Activated CD8-positive, alpha-beta T cell treated with anti-CD3 and anti-CD28 coated beads, Interleukin-2, amount 10 ng/mL, durations not matched to agents 7 days and 5 days (primary cell): ENCODE measurements around the gene BRWD1. TPM values are rescaled to one million over a fixed set of nuclear protein-coding genes. Genes with fewer than 3 reads are reported as not detected.
"Not testable (repeated sequence)": the region's sequence is repeated elsewhere in the genome, so short reads cannot be mapped to it uniquely, and the experiment has no call there.

Experiments used
- ATAC-seq: fragments of 150-1000 bp; cut with Tn5 transposase; one replicate; pipeline ENCODE4 v1.10.0; 2021; ENCODE audit warnings: moderate library complexity
- CTCF ChIA-PET: fragments of 350-600 bp; sonication (Branson Sonifier 250); formaldehyde crosslinking; loops from one replicate; lab custom pipeline; 2021; ENCODE audit warnings: antibody characterized with exemption; lab: Charles Lee
- POLR2A ChIA-PET: fragments of 350-600 bp; sonication (Branson Sonifier 250); formaldehyde crosslinking; loops from one replicate; lab custom pipeline; 2021; ENCODE audit warnings: antibody characterized with exemption; lab: Charles Lee
- DNase-seq: peaks from one replicate; pipeline ENCODE4 v3.0.0-alpha.2; 2020
- H3K27ac Mint-ChIP-seq: one replicate; pipeline ENCODE4 v1.8.0; 2021; ENCODE audit warnings: mild to moderate bottlenecking, mixed read lengths
- H3K27me3 Mint-ChIP-seq: one replicate; pipeline ENCODE4 v1.8.0; 2021; ENCODE audit warnings: low read depth, mixed read lengths
- H3K36me3 Mint-ChIP-seq: one replicate; pipeline ENCODE4 v1.8.0; 2021; ENCODE audit warnings: low read depth, mixed read lengths
- H3K4me1 Mint-ChIP-seq: one replicate; pipeline ENCODE4 v1.8.0; 2021; ENCODE audit warnings: low read depth, mixed read lengths
- H3K4me3 Mint-ChIP-seq: one replicate; pipeline ENCODE4 v1.8.0; 2021; ENCODE audit warnings: mild to moderate bottlenecking, mixed read lengths
- H3K9me3 Mint-ChIP-seq: one replicate; pipeline ENCODE4 v1.8.0; 2022; ENCODE audit warnings: mixed read lengths; ENCODE audit not compliant: insufficient read depth
- total RNA-seq, 2 experiments: library from RNA; stranded (reverse); gene quantifications; one replicate each; pipeline ENCODE4 v1.2.3, GENCODE V29; 2021

Gene BRWD1
- total RNA-seq, 2 experiments from 2014 or later, result 31.9 to 36.0 TPM

DNA sequence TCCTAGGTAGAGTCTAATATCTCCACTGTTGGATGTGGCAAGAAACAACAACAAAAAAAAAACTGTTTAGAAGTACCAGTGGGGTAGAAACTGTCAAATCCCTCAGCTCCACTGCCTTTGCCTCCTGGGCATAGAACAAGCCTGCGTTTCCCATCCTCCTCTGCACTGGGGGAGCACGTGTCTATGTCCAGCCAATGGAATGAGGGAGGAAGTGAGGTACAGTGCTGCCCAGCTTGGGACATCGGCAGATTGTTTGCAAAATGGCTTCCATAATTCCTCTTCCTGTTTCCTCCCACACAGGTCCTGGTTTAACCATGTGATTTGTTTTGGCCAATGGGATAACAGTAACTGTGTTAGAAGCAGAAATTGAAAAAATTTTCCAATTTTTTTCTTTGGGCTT, 169.2 kb downstream of the BRWD1 start:
- Mint-ChIP-seq H3K9me3 (peaks cover 3% of the 10 kb centered on the region), H3K36me3 (no peaks in the 10 kb centered on the region), H3K27me3 (peaks cover 3% of the 10 kb centered on the region), H3K27ac (no peak overlapping the region), H3K4me1 (no peaks in the 10 kb centered on the region), H3K4me3 (no peak overlapping the region)
- CTCF ChIA-PET, result no interaction called here
- POLR2A ChIA-PET, result no interaction called here
- DNase-seq (no peak), ATAC-seq (no peak)

GRCh38 chr21:39142972-39143371, 170.5 kb downstream of the BRWD1 start:
- no peak overlapping the region for H3K27ac Mint-ChIP-seq
- ATAC-seq (no peak), DNase-seq (no peak)
- CTCF ChIA-PET, result no interaction called here
- H3K27me3 Mint-ChIP-seq, result peaks cover 3% of the 10 kb centered on the region
- H3K4me3 Mint-ChIP-seq, result no peak overlapping the region
- POLR2A ChIA-PET, result no interaction called here
- H3K4me1 Mint-ChIP-seq, result no peaks in the 10 kb centered on the region
- H3K36me3 Mint-ChIP-seq, result no peaks in the 10 kb centered on the region
- peaks cover 3% of the 10 kb centered on the region for H3K9me3 Mint-ChIP-seq

GRCh38 chr21:39141502-39141901, 171.9 kb downstream of the BRWD1 start:
- ChIA-PET CTCF (interaction anchor here (1.2 kb wide), 1 partner anchor 253 kb away, joined by 4 read pairs; no protein-coding TSS in a partner anchor), POLR2A (no interaction called here)
- Mint-ChIP-seq H3K9me3 (peaks cover 3% of the 10 kb centered on the region), H3K27ac (no peak overlapping the region), H3K4me3 (no peak overlapping the region), H3K36me3 (no peaks in the 10 kb centered on the region), H3K27me3 (no peaks in the 10 kb centered on the region), H3K4me1 (no peaks in the 10 kb centered on the region)
- DNase-seq, result no peak
- no peak for ATAC-seq

DNA sequence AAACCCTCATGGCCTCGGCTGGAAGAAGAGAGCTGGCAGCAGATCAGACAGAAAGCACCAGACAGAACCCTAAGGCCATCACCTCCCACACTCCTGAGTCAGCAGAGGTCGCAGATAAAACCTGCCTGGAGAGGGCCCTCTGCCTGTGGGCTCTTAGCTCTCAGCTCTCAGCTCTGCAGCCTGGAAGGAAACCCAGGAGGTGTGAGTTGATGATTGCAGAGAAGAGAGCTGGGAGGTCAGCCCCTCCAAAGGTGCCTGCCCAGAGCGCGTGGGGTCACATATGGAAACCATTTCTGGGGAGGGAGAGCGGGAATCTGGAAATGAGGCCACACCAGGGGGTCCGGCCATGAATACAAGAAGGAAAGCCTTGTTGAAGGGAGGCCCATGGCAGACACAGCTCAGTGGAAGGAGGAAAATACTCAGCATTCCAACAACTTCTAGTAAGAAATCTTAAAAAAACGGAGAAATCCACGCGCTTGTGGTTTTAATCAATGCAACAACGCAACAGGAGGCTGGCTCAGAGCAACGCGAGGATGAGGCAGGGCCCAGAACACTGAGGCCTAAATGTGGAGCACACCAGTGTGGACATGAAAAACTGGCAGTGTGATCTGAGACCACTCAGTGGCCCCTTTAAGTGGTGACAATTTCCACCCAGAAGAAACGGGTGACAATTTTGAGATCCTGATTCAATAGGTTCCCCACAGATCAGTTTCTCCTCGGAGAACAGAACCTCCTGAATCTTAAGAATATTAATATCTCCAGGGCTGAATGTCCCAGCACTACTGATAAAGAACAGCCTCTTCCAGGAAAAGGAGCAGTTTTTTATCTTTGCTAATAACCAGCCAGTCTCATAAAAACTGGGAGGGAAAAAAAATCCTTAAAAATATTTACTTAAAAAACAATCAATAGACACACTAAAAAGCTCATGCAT, 175.9 kb downstream of the BRWD1 start:
- no peaks in the 10 kb centered on the region for H3K9me3 Mint-ChIP-seq
- peak; percentile 16 for DNase-seq
- no peaks in the 10 kb centered on the region for H3K4me1 Mint-ChIP-seq
- H3K4me3 Mint-ChIP-seq, result no peak overlapping the region
- no peaks in the 10 kb centered on the region for H3K27me3 Mint-ChIP-seq
- no peaks in the 10 kb centered on the region for H3K36me3 Mint-ChIP-seq
- ChIA-PET POLR2A (no interaction called here), CTCF (interaction anchor here (0.8 to 3.1 kb wide), 18 partner anchors 13 to 632 kb away, joined by 3 to 18 read pairs (median 4); no protein-coding TSS in a partner anchor)
- ATAC-seq, result no peak
- no peak overlapping the region for H3K27ac Mint-ChIP-seq

- H3K27me3 Mint-ChIP-seq, result peaks cover 2% of the 10 kb centered on the region
- POLR2A ChIA-PET, result no interaction called here
- DNase-seq (peak; percentile 10), ATAC-seq (no peak)
- no peaks in the 10 kb centered on the region for H3K4me1 Mint-ChIP-seq
- no peaks in the 10 kb centered on the region for H3K36me3 Mint-ChIP-seq
- no peaks in the 10 kb centered on the region for H3K9me3 Mint-ChIP-seq
- no peak overlapping the region for H3K4me3 Mint-ChIP-seq
- H3K27ac Mint-ChIP-seq, result no peak overlapping the region
- CTCF ChIA-PET, result interaction anchor here (1.0 to 3.1 kb wide), 6 partner anchors 14 to 467 kb away, joined by 3 to 18 read pairs (median 4); no protein-coding TSS in a partner anchor
Observed at GRCh38 chr21:39136711-39137110, 176.7 kb downstream of the BRWD1 start.

GRCh38 chr21:39136138-39136537, 177.3 kb downstream of the BRWD1 start:
- H3K36me3 Mint-ChIP-seq, ATAC-seq, POLR2A ChIA-PET, H3K4me1 Mint-ChIP-seq, H3K27me3 Mint-ChIP-seq, H3K4me3 Mint-ChIP-seq, H3K9me3 Mint-ChIP-seq, H3K27ac Mint-ChIP-seq: not testable (repeated sequence)
- peak; percentile 35 for DNase-seq
- CTCF ChIA-PET, result interaction anchor here (3.1 kb wide), 1 partner anchor 466 kb away, joined by 18 read pairs; no protein-coding TSS in a partner anchor

DNA sequence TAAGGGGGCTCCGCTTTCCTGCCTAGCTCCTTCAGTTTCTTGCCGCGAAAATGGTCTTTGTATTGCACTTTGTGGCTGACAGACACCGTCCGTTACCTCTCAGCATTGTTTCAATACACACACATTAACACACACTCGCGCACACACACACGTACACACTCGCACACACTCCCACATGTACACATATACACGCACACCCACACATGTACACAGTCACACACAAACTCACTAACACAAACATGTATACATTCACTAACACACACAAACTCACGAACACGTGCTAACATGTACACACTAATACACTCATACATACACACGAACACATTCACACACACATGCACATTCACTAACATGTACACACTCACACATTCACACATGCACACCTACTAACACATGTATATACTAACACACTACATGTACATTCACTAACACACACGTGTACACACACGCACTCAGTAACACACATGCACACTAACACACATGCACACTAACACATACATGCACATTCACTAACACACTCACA, 179.1 kb downstream of the BRWD1 start:
- ATAC-seq, result no peak
- POLR2A ChIA-PET, result no interaction called here
- H3K4me3 Mint-ChIP-seq, result no peak overlapping the region
- peak; percentile 12 for DNase-seq
- H3K27ac Mint-ChIP-seq, result no peak overlapping the region
- H3K4me1 Mint-ChIP-seq, result no peaks in the 10 kb centered on the region
- CTCF ChIA-PET, result interaction anchor here (1.1 kb wide), 1 partner anchor 400 kb away, joined by 4 read pairs; no protein-coding TSS in a partner anchor
- peaks cover 7% of the 10 kb centered on the region for H3K27me3 Mint-ChIP-seq
- no peaks in the 10 kb centered on the region for H3K36me3 Mint-ChIP-seq
- H3K9me3 Mint-ChIP-seq, result no peaks in the 10 kb centered on the region

Other genes starting within 250 kb of the BRWD1 start
- 10 to 100 TPM; 69.0 to 74.5 TPM for gene PSMG1, start 130.2 kb downstream of the BRWD1 start, total RNA-seq
- 100 to 1,000 TPM; 380 to 409 TPM for gene HMGN1, start 35.5 kb upstream of the BRWD1 start, total RNA-seq
- under 1 TPM in 1 of 2 experiments, not detected in 1; 0.47 TPM for gene LCA5L, start 132.1 kb upstream of the BRWD1 start, total RNA-seq
- gene SH3BGR, start 138.3 kb upstream of the BRWD1 start, total RNA-seq, result 1 to 10 TPM in 1 of 2 experiments, not detected in 1; 1.1 TPM